ENCODE data around the gene TCF4. TPM values are rescaled to one million over a fixed set of nuclear protein-coding genes. Genes with fewer than 3 reads are reported as not detected.

TCF4 gene
- total and polyA plus RNA-seq, 2 donors (not counting 1 experiment from before 2014, with no cell fraction given) = 68.5 to 353 TPM

DNA sequence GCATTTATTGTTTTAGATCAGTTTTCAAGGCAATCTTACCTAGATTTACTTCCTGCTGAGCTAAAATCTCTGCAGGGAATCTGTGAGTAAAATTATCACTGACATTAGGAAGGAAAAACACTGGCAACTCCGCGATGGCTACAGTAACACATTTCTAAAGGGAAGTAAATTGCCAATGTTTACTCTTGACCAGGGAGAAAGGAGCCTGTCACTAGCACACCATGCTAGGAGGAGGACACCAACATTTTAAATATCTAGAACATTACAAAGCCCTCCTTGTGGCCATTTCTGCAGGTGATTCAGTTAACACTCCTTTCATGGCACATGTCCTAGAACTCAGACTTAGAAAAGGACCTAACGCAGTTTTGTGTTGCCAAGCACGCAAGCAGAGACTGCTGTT is 58.4 kb downstream of the TCF4 start:
- CTCF ChIA-PET = no interaction called here

DNA sequence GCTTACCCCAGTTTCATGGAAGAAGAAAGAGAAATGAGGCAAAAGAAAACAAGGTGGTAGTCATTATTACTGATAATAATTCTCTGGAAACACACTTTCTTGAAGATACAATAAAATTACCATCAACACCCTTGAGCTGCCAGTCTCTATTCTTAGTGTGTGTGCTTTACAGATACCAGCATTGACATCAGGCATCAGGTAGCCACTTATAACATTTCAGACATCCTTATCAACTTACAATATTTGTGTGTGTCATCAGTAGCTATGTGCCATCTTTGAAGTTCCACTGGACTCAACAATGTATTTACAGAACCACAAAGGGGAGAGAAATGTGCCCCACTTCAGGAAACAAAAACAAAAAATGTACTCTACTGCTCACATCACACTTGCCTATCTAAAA is 62.1 kb downstream of the TCF4 start:
- DNase-seq (no peak), ATAC-seq (ENCODE audit: low read depth) (no peak)
- H3K27ac Mint-ChIP-seq = no peak overlapping the region
- POLR2A ChIA-PET = no interaction called here
- Histone ChIP-seq H3K36me3 (replicated peaks in 1 of 2; ENCODE audit: control extremely low read depth in 1 of 2, control insufficient read depth in 1 of 2, extremely low read depth in 1 of 2, insufficient read depth in 2 of 2, low read length in 1 of 2) (peaks cover 0 to 2% of the 10 kb centered on the region in 2 experiments), H3K9me3 (ENCODE audit: control extremely low read depth in 1 of 3, control insufficient read depth in 2 of 3, insufficient read depth in 1 of 3, low read length in 2 of 3) (no peaks in the 10 kb centered on the region), H3K4me3 (ENCODE audit: control extremely low read depth in 1 of 5, extremely low read depth in 1 of 5, insufficient read depth in 1 of 5, low read depth in 2 of 5, low read length in 4 of 5) (no peak overlapping the region), H3K4me2 (replicated peaks; ENCODE audit: low read depth, low read length, poor library complexity, severe bottlenecking) (no peak overlapping the region), H3K27me3 (replicated peaks in 1 of 4; ENCODE audit: control extremely low read depth in 1 of 4, control insufficient read depth in 3 of 4, insufficient read depth in 4 of 4, low read length in 3 of 4) (no peaks in the 10 kb centered on the region), H3K4me1 (ENCODE audit: control insufficient read depth in 2 of 2, insufficient read depth in 2 of 2, low read length in 2 of 2) (no peaks in the 10 kb centered on the region), H3K9ac (ENCODE audit: low read length) (no peak overlapping the region), H4K20me1 (ENCODE audit: control insufficient read depth, insufficient read depth, low read length, poor library complexity, severe bottlenecking) (no peaks in the 10 kb centered on the region), H3K79me2 (ENCODE audit: control insufficient read depth, insufficient read depth, low read length) (peaks cover 16% of the 10 kb centered on the region), H2AFZ (ENCODE audit: insufficient read depth, low read depth, low read length, poor library complexity, severe bottlenecking) (no peak overlapping the region), H3K27ac (ENCODE audit: low read length in 2 of 2) (no peak overlapping the region)
- H3K9me3 Mint-ChIP-seq (ENCODE audit: insufficient read depth) = no peaks in the 10 kb centered on the region
- no peak overlapping the region for H3K4me3 Mint-ChIP-seq
- H3K27me3 Mint-ChIP-seq = no peaks in the 10 kb centered on the region
- peaks cover 5% of the 10 kb centered on the region for H3K4me1 Mint-ChIP-seq
- intact Hi-C loops (cut with micrococcal nuclease) = no loop called here
- CTCF ChIA-PET = no interaction called here
- TF ChIP-seq, protein P1, sequence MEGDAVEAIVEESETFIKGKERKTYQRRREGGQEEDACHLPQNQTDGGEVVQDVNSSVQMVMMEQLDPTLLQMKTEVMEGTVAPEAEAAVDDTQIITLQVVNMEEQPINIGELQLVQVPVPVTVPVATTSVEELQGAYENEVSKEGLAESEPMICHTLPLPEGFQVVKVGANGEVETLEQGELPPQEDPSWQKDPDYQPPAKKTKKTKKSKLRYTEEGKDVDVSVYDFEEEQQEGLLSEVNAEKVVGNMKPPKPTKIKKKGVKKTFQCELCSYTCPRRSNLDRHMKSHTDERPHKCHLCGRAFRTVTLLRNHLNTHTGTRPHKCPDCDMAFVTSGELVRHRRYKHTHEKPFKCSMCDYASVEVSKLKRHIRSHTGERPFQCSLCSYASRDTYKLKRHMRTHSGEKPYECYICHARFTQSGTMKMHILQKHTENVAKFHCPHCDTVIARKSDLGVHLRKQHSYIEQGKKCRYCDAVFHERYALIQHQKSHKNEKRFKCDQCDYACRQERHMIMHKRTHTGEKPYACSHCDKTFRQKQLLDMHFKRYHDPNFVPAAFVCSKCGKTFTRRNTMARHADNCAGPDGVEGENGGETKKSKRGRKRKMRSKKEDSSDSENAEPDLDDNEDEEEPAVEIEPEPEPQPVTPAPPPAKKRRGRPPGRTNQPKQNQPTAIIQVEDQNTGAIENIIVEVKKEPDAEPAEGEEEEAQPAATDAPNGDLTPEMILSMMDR (IDR thresholded peaks at IDR 0.05) = no peak
- TF ChIP-seq EZH2 (IDR thresholded peaks at IDR 0.05; ENCODE audit: borderline replicate concordance, insufficient read depth, low read depth, low read length, poor library complexity, severe bottlenecking) = no peak

More for the DNA sequence above, 58.4 kb downstream of the TCF4 start:
- intact Hi-C loops (cut with micrococcal nuclease) = no loop called here
- DNase-seq (no peak), ATAC-seq (ENCODE audit: low read depth) (no peak)
- Mint-ChIP-seq H3K4me3 (no peak overlapping the region), H3K9me3 (ENCODE audit: insufficient read depth) (no peaks in the 10 kb centered on the region), H3K27ac (no peak overlapping the region), H3K4me1 (peaks cover 9% of the 10 kb centered on the region), H3K27me3 (no peaks in the 10 kb centered on the region)
- Histone ChIP-seq H4K20me1 (ENCODE audit: control insufficient read depth, insufficient read depth, low read length, poor library complexity, severe bottlenecking) (no peaks in the 10 kb centered on the region), H3K9me3 (ENCODE audit: control extremely low read depth in 1 of 3, control insufficient read depth in 2 of 3, insufficient read depth in 1 of 3, low read length in 2 of 3) (no peaks in the 10 kb centered on the region), H3K4me2 (replicated peaks; ENCODE audit: low read depth, low read length, poor library complexity, severe bottlenecking) (no peak overlapping the region), H3K4me1 (ENCODE audit: control insufficient read depth in 2 of 2, insufficient read depth in 2 of 2, low read length in 2 of 2) (peaks cover 4 to 5% of the 10 kb centered on the region in 2 donors), H3K9ac (ENCODE audit: low read length) (no peak overlapping the region), H3K4me3 (ENCODE audit: control extremely low read depth in 1 of 5, extremely low read depth in 1 of 5, insufficient read depth in 1 of 5, low read depth in 2 of 5, low read length in 4 of 5) (no peak overlapping the region), H3K27me3 (replicated peaks in 1 of 4; ENCODE audit: control extremely low read depth in 1 of 4, control insufficient read depth in 3 of 4, insufficient read depth in 4 of 4, low read length in 3 of 4) (no peaks in the 10 kb centered on the region), H2AFZ (ENCODE audit: insufficient read depth, low read depth, low read length, poor library complexity, severe bottlenecking) (no peak overlapping the region), H3K36me3 (replicated peaks in 1 of 2; ENCODE audit: control extremely low read depth in 1 of 2, control insufficient read depth in 1 of 2, extremely low read depth in 1 of 2, insufficient read depth in 2 of 2, low read length in 1 of 2) (no peaks in the 10 kb centered on the region), H3K79me2 (ENCODE audit: control insufficient read depth, insufficient read depth, low read length) (peaks cover 40% of the 10 kb centered on the region), H3K27ac (ENCODE audit: low read length in 2 of 2) (no peak overlapping the region)
- TF ChIP-seq EZH2 (IDR thresholded peaks at IDR 0.05; ENCODE audit: borderline replicate concordance, insufficient read depth, low read depth, low read length, poor library complexity, severe bottlenecking) = no peak
- TF ChIP-seq, protein P1 (IDR thresholded peaks at IDR 0.05) = no peak
- POLR2A ChIA-PET = no interaction called here
- 94% methylated on average over 2 of the region's 4 CpGs for WGBS (ENCODE audit: insufficient coverage)

Data from B cell (primary cell).